NCI-H1048 (cell line): Measurements from ENCODE around the gene ARHGEF17.

Experiments used
- DNase-seq: peaks from one replicate; lab custom pipeline; 2025; lab: John Stamatoyannopoulos, UW

ARHGEF17 gene

DNA sequence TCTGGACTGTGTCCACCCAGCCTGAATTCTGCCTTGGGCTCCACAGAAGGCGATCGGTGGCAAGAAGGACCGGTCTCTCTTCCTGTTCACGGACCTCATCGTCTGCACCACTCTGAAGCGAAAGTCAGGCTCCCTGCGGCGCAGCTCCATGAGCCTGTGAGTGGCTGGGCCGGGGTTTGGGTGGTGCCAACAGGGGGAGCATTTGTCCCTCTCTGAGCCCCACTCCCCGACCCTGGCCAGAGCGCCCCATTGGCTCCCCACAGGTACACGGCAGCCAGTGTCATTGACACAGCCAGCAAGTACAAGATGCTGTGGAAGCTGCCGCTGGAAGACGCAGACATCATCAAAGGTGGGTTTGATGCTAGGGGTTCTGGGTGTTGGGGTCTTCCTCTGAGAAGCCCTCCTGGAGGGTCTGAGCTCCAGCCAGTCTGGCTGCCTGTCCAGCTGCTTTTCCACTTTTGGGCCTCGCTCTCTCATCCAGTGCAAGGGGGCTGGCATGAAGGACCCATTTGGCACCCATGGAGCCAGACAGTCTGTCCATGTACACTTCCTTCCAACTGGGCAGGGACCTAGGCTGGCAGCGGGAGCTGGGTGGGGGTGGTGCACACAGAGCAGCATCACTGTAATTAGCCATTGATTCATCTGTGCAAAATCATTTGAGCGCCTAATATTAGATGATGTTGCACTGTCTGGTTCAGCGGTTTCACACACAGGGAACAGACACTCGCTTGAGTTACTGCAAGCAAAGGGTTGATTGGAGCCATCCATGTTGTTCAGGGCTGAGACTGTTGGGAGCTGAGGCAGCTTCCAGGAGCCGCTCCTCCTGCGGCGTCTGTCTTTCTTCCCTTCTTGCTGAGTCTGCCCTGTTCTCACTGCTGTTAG is 49.1 kb downstream of the ARHGEF17 start:
- no peak for DNase-seq

DNA sequence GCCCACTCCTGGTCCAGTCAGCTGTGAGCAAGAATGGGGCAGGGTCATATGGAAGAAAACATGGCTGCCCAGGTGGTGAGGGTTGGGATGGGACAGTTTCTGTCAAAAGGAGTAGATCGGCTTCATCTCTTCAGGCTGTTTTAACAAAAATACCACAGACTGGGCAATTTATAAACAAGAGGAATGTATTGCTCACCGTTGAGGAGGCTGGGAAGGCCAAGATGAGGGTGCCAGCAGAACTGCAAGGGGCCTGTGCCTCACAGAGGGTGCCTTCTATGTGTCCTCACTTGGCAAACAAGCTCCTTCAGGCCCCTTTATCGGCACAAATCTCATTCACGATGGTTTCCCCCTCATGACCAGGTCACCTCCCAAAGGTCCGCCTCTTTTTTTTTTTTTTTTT is 50.0 kb downstream of the ARHGEF17 start:
- no peak for DNase-seq

GRCh38 chr11:73359341-73359740 is 51.3 kb downstream of the ARHGEF17 start:
- DNase-seq: no peak

GRCh38 chr11:73359930-73360742 is 52.1 kb downstream of the ARHGEF17 start:
- DNase-seq: no peak

- no peak for DNase-seq
These were observed 52.8 kb downstream of the ARHGEF17 start for GRCh38 chr11:73360743-73361369.

DNA sequence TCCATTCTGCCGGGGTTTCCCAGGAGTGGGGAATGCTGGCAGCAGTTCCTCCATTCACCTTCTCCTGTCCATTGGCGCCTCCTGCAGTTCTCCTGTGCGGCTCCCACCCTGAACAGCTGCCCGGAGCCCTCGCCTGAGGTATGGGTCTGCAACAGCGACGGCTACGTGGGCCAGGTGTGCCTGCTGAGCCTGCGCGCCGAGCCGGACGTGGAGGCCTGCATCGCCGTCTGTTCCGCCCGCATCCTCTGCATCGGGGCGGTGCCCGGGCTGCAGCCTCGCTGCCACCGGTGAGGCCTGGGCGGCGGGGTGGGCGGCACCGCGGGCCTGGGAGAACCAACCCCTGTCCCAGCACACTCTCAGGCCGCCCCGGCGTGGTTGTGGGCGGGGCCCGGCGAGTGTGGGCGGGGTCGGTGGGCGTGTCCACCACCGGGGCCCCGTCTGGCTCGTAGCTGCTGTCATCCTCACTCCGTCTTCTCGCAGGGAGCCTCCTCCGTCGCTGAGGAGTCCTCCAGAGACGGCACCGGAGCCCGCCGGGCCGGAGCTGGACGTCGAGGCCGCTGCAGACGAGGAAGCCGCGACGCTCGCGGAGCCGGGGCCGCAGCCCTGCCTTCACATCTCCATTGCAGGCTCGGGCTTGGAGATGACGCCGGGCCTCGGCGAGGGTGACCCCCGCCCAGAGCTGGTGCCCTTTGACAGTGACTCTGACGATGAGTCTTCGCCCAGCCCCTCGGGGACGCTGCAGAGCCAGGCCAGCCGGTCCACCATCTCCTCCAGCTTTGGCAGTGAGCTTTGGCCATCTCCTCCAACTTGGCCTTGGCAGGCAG is 54.1 kb downstream of the ARHGEF17 start:
- DNase-seq: no peak

- DNase-seq: no peak
These were observed 55.1 kb downstream of the ARHGEF17 start for GRCh38 chr11:73363147-73363546.

- DNase-seq: no peak
These were observed 57.5 kb downstream of the ARHGEF17 start for GRCh38 chr11:73365352-73366264.

DNA sequence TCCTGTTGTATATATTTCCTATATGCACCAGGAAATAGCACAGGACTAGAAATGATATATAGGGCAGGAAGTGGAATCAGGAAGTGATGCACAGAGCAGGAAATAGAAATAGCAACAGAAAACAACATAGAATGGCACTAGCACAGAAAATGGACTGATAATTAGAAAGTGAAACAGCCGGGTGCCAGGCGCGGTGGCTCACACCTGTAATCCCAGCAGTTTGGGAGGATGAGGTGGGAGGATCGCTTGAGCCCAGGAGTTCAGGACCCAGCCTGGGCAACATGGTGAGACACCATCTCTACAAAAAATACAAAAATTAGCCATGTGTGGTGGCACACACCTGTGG is 58.2 kb downstream of the ARHGEF17 start:
- no peak for DNase-seq

DNA sequence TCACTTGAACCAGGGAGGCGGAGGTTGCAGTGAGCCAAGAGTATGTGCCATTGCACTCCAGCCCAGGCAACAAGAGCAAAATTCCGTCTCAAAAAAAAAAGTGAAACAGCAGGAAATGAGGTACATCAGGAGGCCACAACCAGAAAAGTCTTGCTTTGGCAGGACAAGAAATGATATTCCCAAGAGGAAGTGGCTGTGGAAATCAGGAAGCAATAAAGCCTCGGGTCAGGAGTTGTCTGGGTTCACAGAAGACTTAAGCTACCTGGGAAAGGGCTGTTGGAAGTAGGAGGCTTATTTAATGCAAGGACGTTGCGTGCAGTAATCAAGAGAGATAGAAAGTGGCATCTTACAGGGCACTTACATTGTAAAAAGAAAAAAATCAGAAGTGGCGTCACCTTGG is 58.9 kb downstream of the ARHGEF17 start:
- DNase-seq: no peak

- DNase-seq: no peak
These were observed 59.5 kb downstream of the ARHGEF17 start for GRCh38 chr11:73367482-73368024.

DNA sequence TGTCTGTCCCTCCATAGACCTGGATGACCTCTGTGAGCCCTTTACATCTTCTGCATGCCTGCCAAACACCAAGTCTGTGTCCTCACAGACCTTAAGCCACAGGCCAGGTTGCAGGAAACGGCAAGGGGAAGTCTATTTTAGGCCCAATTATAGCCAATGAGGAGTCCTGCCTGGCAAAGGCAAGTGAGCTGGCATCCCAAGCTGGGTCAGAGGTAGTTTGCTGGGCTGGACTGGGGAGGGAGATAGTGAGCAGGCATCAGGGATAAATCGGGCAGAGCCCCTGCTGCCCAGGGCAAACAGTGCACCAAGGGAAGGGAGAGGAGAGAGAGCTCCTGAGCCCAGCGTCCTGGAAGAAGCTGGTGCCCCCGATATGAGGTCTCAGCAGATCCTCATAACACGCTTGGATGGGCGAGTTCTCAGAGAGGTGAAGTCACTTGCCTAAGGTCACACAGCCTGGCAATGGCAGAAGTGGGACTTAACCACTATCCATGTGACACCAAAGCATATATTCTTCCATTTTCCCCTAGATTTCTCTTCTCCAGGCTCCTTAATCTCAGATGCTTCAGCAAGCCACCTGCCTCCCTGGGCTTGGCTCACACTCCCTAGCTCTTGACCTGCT is 64.4 kb downstream of the ARHGEF17 start:
- no peak for DNase-seq

- DNase-seq: no peak
These were observed 66.1 kb downstream of the ARHGEF17 start for GRCh38 chr11:73374151-73374550.

DNA sequence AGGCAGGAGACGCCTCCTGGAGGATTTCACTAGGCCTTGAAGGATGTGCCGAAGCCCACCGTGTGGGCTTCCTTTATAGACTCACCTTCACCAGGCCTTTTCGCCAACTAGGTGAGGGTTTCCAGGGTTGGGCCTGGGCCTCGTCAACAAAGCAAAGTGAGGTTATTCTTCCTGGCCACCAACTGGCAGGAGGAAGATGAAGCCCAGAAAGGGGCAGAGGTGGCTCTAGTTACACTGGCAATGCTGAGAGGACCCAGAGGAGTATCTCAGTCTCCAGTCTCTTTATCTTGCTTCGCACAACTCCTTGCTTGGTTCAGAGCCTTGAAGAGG is 67.7 kb downstream of the ARHGEF17 start:
- no peak for DNase-seq

DNA sequence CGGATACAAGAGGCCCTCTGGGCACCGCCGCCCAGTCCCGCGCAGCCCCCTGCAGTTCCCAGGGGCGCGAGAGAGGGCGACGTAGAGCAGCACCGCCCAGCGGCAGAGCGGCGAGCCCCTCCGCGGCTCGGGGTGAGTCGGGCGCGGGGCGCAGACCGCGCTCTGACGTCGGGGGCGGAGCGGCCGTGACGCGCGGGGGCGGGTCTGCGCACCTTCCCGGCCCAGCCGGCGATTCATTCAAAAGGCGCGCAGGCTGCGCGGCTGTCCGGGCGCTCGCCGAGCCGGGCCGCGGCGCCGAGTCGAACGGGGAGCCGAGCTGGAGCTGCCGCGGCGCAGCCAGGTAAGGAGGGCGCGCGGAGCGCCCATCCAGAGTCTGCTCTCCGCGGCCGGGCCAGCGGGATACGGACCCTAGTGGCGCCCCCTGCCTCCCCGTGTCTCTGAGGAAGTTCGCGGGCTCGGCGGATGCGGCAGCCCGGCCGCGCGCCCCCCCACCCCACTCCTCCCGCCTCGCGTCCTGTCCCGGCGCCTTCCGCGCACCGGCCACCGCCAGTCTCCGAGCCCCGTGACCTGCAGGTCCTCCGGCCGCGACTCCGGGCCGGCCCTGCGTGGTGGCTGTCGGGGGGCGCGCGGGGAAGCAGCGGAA is 68.2 kb downstream of the ARHGEF17 start, which contains the start of gene RELT:
RELT (plus strand) TSS at position 240 of the 643 bp plus-strand sequence. CDS start 12,738 bp downstream, outside the sequence.
- peak; percentile 64 for DNase-seq

DNA sequence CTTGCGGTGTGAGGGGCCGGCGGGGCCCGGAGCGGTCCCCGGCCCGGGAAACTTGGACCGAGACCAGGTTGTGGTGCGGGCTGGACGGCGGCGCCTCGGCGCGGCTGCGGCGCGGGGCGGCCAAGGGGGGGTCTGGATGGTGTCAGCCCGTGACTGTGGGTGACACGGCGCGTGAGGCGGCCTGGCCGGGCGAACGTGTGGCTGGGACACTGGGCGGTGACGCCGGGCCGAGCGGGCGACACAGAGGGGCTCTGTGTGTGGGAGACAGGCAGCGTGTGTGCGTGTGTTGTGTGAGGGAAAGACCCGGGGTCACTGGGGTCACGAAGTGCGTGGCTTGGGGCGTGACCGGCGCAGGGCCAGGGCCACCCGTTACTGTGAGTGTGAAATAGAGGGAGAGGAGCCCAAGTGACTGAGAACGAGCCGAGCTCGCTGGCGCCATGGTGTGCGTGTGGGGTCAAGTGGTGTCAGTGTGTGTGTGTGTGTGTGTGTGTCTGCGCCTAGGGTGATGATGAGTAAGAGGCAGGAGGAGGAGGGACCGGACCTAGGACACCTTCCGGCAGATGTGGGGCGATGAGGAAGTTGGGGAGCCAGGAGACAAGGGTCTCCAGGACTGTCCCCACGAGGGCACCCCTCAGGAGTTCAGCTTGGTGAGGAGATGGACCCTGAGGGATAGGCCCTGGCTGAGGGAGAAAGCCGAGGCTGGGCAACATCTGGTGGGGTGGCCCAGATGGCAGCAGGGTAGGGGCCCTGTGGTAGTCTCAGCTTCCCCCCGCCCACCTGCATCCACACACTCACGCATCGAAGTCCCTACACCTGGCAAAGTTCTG is 68.9 kb downstream of the ARHGEF17 start:
- DNase-seq: no peak

- no peak for DNase-seq
These were observed 71.3 kb downstream of the ARHGEF17 start for GRCh38 chr11:73379189-73379880.

DNA sequence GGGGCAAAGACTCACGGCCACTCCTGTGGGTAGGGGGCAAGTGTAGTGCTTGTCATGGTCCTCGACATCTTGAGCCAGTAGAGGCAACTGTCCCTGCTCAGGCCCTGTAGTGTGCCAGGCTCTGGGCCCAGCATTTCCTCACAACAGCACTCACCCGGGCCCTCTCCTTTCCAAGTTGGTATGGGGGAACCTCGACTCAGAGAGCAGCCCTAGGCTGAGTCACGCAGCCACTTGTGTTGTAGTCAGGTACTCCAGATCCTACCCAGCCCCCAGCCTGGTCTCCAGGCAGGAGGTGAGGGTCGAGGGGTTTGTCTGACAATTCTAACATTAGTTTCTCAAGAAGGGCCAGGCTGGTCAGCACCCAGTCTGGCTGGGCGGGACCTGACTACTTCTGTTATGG is 72.3 kb downstream of the ARHGEF17 start:
- DNase-seq: no peak
